Activated T-helper 1 cell treated with anti-CD3 and anti-CD28 coated beads, Interleukin-12 subunit alpha, Interleukin-12 subunit beta, Interleukin-2, Interleukin-4 antibody, amounts not matched to agents 30 ng/mL and 10 ng/mL and 1 ng/mL, durations not matched to agents 14 hours and 24 hours and 36 hours (primary cell): ENCODE data around the gene ITGBL1. TPM values are rescaled to one million over a fixed set of nuclear protein-coding genes. Genes with fewer than 3 reads are reported as not detected.

Experiments
- DNase-seq: peaks from one replicate; pipeline ENCODE4 v3.0.0; 2021; ENCODE audit warnings: low spot score
- H3K27ac Mint-ChIP-seq: one replicate; pipeline ENCODE4 v1.8.0; 2021; ENCODE audit warnings: mild to moderate bottlenecking, mixed read lengths
- H3K27me3 Mint-ChIP-seq: one replicate; pipeline ENCODE4 v1.8.0; 2022; ENCODE audit warnings: mild to moderate bottlenecking, moderate library complexity, mixed read lengths; ENCODE audit not compliant: insufficient read depth
- H3K36me3 Mint-ChIP-seq: one replicate; pipeline ENCODE4 v1.8.0; 2021; ENCODE audit warnings: low read depth, mixed read lengths
- H3K4me1 Mint-ChIP-seq: one replicate; pipeline ENCODE4 v1.8.0; 2021; ENCODE audit warnings: low read depth, mixed read lengths
- H3K4me3 Mint-ChIP-seq: one replicate; pipeline ENCODE4 v1.8.0; 2021; ENCODE audit warnings: mild to moderate bottlenecking, moderate library complexity, mixed read lengths
- H3K9me3 Mint-ChIP-seq: one replicate; pipeline ENCODE4 v1.8.0; 2021; ENCODE audit warnings: mixed read lengths
- intact Hi-C: fragments of 100-400 bp; cut with micrococcal nuclease; formaldehyde crosslinking; loops from one replicate; pipeline ENCODE4 v1.15.1; 2024
- total RNA-seq: library from RNA; stranded (reverse); gene quantifications from 2 replicates; pipeline ENCODE4 v1.2.3, GENCODE V29; 2022

ITGBL1 gene, protein sequence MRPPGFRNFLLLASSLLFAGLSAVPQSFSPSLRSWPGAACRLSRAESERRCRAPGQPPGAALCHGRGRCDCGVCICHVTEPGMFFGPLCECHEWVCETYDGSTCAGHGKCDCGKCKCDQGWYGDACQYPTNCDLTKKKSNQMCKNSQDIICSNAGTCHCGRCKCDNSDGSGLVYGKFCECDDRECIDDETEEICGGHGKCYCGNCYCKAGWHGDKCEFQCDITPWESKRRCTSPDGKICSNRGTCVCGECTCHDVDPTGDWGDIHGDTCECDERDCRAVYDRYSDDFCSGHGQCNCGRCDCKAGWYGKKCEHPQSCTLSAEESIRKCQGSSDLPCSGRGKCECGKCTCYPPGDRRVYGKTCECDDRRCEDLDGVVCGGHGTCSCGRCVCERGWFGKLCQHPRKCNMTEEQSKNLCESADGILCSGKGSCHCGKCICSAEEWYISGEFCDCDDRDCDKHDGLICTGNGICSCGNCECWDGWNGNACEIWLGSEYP
- not detected in 2 replicates for total RNA-seq

DNA sequence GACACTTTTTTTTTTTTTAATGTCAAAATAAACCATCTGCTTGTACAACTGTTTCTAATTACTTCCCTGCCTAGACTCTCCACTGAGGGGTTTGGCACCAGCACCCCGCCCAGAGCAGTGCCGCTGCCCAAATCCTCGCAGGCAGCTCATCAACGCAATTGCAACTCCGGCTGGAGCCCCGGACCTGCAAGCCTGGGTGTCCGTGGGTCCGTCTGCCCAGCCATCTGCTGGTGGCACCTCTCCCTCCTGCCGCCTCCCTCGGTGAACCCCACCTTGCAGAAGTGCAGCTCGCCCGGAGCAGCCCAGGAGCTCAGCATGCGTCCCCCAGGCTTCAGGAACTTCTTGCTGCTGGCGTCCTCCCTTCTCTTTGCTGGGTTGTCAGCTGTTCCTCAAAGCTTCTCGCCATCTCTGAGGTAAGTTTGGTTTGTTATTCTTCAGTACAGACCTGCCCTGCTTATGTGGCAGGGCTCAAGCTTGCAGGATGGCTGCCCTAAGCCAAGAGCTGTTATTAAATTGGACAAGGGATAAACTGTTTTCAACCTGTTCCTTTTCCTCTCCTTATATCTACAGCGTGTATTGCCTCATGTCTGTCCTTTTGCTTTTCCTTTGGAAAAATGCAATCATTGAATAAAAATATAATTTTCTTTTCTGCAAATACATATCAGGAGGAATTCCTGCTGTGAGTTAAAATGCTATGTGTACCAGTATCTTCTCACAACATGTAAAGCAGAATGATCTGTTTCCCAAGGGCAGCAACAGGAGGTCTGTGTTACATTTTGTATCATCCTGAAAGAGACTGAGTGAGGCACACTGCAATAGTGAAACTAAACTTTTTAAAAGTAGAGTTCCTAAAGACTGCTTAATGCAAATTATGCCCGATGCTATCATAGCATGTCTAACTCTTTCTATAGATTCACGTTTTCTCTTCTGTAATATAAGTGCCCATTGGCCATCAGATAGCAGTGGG, at the start of gene ITGBL1:
Gene ITGBL1, plus strand, starts transcription at position 157 of the 967 bp plus-strand sequence. Its CDS starts 159 bp downstream, at position 316.
- H3K4me1 Mint-ChIP-seq: no peaks in the 10 kb centered on the region
- no peak for DNase-seq
- H3K9me3 Mint-ChIP-seq: no peaks in the 10 kb centered on the region
- H3K36me3 Mint-ChIP-seq: no peaks in the 10 kb centered on the region
- H3K27ac Mint-ChIP-seq: no peak within 1 kb of the TSS
- intact Hi-C loops: no loop called here
- H3K4me3 Mint-ChIP-seq: no peak within 1 kb of the TSS
- H3K27me3 Mint-ChIP-seq: peaks cover 4% of the 10 kb centered on the region

DNA sequence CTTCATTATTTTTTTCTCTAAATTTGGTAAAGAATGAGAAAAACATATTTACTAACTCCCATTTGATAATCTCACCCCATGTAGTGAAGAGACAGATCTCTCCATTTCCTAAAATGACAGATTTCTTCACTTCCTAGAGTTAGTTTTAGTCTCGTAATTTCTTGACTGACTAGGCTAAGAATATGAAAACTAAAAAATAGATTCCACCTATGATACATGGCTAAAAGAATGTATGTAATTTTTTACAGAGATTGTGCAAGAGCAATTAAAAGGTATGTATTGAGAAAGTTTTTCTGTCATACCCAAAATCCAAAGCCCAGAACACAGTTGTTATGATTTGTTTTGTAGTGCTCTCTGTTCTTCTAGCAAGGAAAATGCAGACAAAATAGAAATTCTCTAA, 45.7 kb upstream of the ITGBL1 start:
- H3K9me3 Mint-ChIP-seq: no peaks in the 10 kb centered on the region
- H3K36me3 Mint-ChIP-seq: no peaks in the 10 kb centered on the region
- H3K27me3 Mint-ChIP-seq: peaks cover 4% of the 10 kb centered on the region
- H3K27ac Mint-ChIP-seq: no peak overlapping the region
- intact Hi-C loops: no loop called here
- H3K4me1 Mint-ChIP-seq: no peaks in the 10 kb centered on the region
- DNase-seq: no peak
- no peak overlapping the region for H3K4me3 Mint-ChIP-seq

DNA sequence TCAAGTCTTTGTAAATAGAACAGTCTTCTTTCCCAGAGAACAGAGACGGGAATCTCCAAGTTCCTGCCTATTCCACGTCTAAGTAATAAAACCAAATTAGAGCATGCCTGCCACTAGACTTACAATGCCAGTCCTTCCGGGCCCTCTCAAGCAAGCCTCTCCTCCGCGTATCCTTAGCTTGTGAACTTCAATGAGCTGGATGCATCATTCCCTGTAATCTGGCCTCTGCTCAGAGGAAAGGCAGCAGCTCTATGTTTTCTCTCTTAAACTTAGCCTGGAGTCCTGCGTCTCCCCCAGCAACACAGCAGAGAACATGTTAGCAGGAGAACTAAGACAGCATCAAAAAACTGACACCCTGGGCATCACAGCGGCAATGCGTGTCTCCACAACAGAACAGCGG, 44.3 kb upstream of the ITGBL1 start:
- H3K27ac Mint-ChIP-seq: no peak overlapping the region
- no peaks in the 10 kb centered on the region for H3K36me3 Mint-ChIP-seq
- intact Hi-C loops: no loop called here
- H3K4me3 Mint-ChIP-seq: no peak overlapping the region
- H3K27me3 Mint-ChIP-seq: peaks cover 4% of the 10 kb centered on the region
- no peaks in the 10 kb centered on the region for H3K4me1 Mint-ChIP-seq
- no peaks in the 10 kb centered on the region for H3K9me3 Mint-ChIP-seq
- DNase-seq: no peak

DNA sequence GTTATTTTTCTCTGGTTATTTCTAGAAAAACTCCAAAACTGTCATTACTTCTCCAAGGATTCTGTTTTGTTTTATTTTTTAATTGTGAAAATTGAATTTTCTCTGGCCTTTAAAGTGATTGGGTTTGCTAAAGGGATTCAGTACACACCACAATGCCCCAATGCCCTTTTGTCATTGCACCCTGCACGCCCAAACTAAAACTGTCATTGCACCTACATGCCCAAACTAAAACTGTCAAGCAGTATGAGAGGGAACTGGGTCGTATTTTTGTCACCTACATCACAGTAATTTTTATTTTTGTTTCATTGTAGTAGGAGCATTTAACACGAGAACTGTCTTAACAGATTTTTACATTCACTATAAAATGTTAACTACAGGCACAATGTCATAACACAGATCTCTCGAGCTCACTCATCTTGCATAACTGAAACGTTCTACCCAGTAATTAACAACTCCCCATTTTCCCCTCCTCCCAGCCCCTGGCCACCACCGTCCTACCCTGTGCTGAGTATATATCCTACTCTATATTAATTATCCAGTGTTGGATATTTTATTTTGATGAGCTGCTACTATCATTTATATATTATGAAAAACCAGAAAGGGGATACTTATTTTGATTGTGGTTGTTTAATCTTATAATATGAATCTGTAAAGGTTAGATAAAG, 43.4 kb upstream of the ITGBL1 start:
- no peak for DNase-seq
- Mint-ChIP-seq H3K4me1 (no peaks in the 10 kb centered on the region), H3K36me3 (no peaks in the 10 kb centered on the region), H3K9me3 (no peaks in the 10 kb centered on the region), H3K27ac (no peak overlapping the region), H3K27me3 (peaks cover 7% of the 10 kb centered on the region), H3K4me3 (no peak overlapping the region)
- intact Hi-C loops: no loop called here

DNA sequence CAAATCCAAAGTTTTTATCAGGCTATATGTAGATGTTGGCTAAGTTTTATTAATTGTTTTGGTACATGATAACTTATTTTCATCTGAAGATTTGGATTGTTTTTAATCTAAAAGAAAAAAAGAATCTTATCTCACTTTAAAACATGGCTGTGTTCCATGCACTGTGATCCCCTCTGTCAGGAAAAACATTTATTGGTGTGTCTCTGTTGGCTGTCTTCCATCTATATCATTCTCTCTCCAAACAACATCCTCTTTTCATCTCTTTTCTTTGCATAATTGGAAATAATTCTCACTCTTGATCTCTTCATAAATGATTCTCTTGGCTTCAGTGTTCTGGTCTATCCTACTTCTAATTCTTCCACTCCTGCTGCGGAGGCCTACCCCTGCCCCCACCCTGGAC, 40.4 kb upstream of the ITGBL1 start:
- Mint-ChIP-seq H3K36me3 (no peaks in the 10 kb centered on the region), H3K4me3 (no peak overlapping the region), H3K27ac (no peak overlapping the region), H3K4me1 (no peaks in the 10 kb centered on the region), H3K27me3 (peaks cover 24% of the 10 kb centered on the region), H3K9me3 (no peaks in the 10 kb centered on the region)
- intact Hi-C loops: loop anchor here (10.0 kb wide), 1 partner anchor 1457 kb away; no protein-coding TSS in a partner anchor
- DNase-seq: no peak

DNA sequence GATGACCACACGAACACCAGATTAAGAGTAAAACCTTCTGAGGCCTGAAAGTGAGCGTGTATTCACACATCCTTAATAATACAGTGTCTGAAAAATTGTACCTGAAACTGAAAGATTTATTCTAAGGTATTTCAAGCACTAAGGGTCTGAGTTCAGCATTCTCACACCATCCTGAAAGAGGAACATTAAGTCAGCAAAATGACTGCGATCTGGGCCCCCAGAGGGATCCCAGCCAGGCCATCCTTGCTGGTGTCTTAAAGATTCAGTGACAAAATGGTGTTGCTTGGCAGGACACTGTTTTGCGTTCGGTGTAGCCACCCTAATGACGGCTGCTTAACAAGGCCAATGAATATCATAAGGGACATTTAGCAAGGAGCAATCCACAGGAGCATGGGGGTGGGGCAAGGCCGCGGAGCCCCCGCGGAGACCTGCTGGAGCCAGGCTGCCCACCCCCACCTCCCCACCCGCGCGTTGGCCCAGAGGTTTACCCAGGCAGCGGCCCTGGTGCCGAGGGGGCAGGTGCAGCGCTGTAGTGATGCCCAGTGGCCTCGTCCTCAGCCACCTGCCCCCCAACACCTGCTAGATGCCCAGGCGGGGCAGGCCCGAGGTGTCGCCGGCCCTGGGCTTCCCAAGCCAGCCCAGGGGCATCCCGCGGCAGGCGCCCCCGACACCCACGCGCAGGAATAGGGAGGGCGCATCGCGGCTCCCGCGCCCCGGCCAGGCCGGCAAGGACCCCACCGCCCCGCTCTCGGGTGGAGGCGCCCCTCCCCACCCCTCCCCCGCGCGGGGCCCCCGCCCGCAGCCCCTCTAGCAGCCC, 36.9 kb upstream of the ITGBL1 start:
- Mint-ChIP-seq H3K27me3 (peaks cover 31% of the 10 kb centered on the region), H3K27ac (no peak overlapping the region), H3K36me3 (no peaks in the 10 kb centered on the region), H3K4me3 (no peak overlapping the region), H3K4me1 (no peaks in the 10 kb centered on the region), H3K9me3 (no peaks in the 10 kb centered on the region)
- no peak for DNase-seq
- intact Hi-C loops: loop anchor here (10.0 kb wide), 1 partner anchor 1461 kb away; no protein-coding TSS in a partner anchor

DNA sequence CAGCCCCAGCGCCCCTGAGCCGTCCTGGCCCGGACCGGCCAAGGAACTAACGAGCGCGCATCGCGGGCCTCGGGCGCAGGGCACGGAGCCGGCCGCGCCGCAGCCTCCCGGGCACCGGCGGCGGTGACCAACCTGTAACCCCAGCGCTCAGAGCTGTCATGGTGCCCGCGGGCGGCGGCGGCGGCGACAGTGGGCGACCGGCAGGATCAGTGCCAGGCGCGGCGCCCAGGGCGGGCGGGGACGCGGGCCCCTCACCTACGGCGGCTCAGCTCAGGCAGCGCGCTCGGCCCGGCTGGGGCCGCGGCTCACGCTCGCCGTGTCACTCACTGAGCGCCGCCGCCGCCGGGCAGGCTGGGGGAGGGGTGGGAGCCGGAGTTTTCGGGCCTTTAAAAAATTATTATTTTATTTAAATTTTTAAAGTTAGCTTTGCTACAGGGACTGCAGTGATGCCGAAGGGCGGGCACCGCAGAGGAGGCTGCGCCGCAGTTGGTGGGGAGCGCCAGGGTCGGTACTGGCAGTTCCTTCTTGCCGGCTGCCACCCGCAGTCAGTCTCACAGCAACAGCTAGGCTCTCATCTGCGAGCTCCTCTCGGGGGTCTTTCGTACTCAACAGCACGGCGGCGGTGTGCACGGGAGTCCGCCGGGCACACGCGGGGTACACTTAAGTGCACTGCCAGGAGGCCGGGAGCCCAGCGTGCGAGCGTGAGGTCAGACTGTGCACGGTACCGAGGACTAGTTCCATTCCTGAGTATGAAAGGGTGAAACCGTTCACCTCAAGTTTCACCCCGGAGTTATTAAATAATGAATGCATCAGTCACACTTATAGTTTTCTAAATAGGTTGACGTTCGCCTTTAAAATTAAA, 36.1 kb upstream of the ITGBL1 start, which contains the start of gene NALCN:
Gene NALCN, minus strand, starts transcription at position 328 of the 862 bp plus-strand sequence. CDS start 17,382 bp downstream, outside the sequence.
- intact Hi-C loops: loop anchor here (10.0 kb wide), 1 partner anchor 1462 kb away; no protein-coding TSS in a partner anchor

DNA sequence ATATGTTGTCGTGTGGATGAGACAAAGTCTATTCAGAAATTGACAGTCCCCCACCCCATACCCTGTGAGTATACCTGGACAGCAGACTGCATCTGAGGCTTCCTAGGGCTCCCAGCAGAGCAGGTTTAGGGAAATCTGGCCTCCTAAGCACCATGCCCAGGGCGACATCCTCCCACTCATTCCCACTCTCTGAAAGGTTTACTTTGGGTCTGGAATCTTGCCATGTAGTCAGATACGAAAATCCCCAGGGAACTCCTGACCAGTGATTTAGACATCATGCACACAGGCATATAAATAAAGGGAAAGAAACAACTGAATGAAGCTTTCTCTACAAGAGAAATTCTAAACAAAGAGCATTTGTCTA, 35.5 kb upstream of the ITGBL1 start:
- no peak overlapping the region for H3K27ac Mint-ChIP-seq
- no peak overlapping the region for H3K4me3 Mint-ChIP-seq
- no peak for DNase-seq
- no peaks in the 10 kb centered on the region for H3K36me3 Mint-ChIP-seq
- H3K9me3 Mint-ChIP-seq: no peaks in the 10 kb centered on the region
- H3K27me3 Mint-ChIP-seq: peaks cover 29% of the 10 kb centered on the region
- H3K4me1 Mint-ChIP-seq: no peaks in the 10 kb centered on the region
- intact Hi-C loops: loop anchor here (10.0 kb wide), 1 partner anchor 1462 kb away; no protein-coding TSS in a partner anchor

More for the DNA sequence above, 36.1 kb upstream of the ITGBL1 start, which contains the start of gene NALCN:
- H3K27ac Mint-ChIP-seq: no peak within 1 kb of the TSS
- DNase-seq: no peak
- H3K36me3 Mint-ChIP-seq: no peaks in the 10 kb centered on the region
- H3K27me3 Mint-ChIP-seq: peaks cover 29% of the 10 kb centered on the region
- H3K4me3 Mint-ChIP-seq: no peak within 1 kb of the TSS
- H3K9me3 Mint-ChIP-seq: no peaks in the 10 kb centered on the region
- H3K4me1 Mint-ChIP-seq: no peaks in the 10 kb centered on the region

DNA sequence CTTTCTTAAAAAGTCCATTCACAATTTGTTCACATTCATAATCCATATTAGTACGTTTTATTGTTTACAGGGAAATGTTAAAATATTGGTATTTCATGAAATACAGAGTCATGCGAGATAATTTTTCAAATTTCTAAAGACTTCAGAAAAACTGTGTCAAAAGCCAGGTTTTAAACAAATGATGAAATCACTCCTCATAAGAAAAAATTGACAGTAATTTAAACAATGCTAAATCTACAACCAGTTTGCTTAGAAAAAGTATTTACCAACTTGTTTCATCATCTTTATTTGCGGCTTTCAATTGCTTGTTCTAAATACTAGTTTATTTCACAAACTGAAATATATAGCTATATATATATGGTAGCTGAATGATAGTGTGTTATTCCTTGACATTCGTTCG, 35.0 kb upstream of the ITGBL1 start:
- H3K36me3 Mint-ChIP-seq: no peaks in the 10 kb centered on the region
- H3K27ac Mint-ChIP-seq: no peak overlapping the region
- intact Hi-C loops: loop anchor here (10.0 kb wide), 1 partner anchor 1463 kb away; no protein-coding TSS in a partner anchor
- DNase-seq: no peak
- no peaks in the 10 kb centered on the region for H3K4me1 Mint-ChIP-seq
- H3K9me3 Mint-ChIP-seq: no peaks in the 10 kb centered on the region
- peaks cover 29% of the 10 kb centered on the region for H3K27me3 Mint-ChIP-seq
- H3K4me3 Mint-ChIP-seq: no peak overlapping the region

DNA sequence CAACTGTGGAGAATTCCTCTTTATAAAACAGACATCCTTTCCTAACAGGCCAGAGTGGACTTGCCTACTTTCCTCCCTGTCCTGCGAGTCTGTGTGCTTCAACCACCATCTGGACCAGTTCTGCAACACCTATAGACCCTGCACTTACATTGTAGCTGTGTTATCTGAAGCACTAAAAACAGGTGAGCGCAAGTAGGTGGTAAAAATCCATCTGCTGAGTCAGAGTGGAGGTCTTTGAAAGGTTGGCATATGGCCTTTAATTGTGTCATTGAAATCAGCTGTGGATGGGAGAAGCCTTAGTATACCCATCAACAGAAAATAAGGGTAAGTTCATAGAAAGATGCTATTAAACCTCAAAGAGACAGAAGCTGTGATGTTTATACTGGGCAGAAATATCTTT, 28.6 kb upstream of the ITGBL1 start:
- DNase-seq: no peak
- intact Hi-C loops: no loop called here
- no peaks in the 10 kb centered on the region for H3K9me3 Mint-ChIP-seq

More for the DNA sequence above, 28.6 kb upstream of the ITGBL1 start:
- Mint-ChIP-seq H3K36me3 (no peaks in the 10 kb centered on the region), H3K4me3 (no peak overlapping the region), H3K27me3 (no peaks in the 10 kb centered on the region), H3K4me1 (no peaks in the 10 kb centered on the region), H3K27ac (no peak overlapping the region)
